ENCODE data around the gene SRP68. TPM values are rescaled to one million over a fixed set of nuclear protein-coding genes. Genes with fewer than 3 reads are reported as not detected.

Gene SRP68
- total and polyA plus RNA-seq, 9 of the 15 experiments (the other 6 are each of a cell fraction or from before 2014, with no cell fraction given): 29.4 to 92.6 (median 36.2) TPM

GRCh38 chr17:76007131-76007849 is 65.0 kb downstream of the SRP68 start (continued):
- TF ChIP-seq REST (IDR thresholded peaks at IDR 0.05; ENCODE audit: borderline replicate concordance) (no peak), REST (CRISPR knock-in tag; IDR thresholded peaks at IDR 0.05; ENCODE audit: low read depth) (no peak)
